Transverse colon (tissue), 4 donors: Measurements from ENCODE around the gene DSN1. TPM values are rescaled to one million over a fixed set of nuclear protein-coding genes. Genes with fewer than 3 reads are reported as not detected.

ENCODE experiments used
- DNase-seq: peaks from one replicate; pipeline ENCODE4 v3.0.0-alpha.2; 2019
- H3K27ac ChIP-seq, 4 donors: fragments of 200-600 bp; sonication (generic); 2 replicates each; pipeline ENCODE4 v1.5.1; 2016 to 2018; ENCODE audit warnings: inconsistent platforms in 4 of 4
- H3K27me3 ChIP-seq: fragments of 200-600 bp; sonication (generic); 2 replicates; pipeline ENCODE4 v1.5.1; 2017; ENCODE audit warnings: inconsistent platforms
- H3K36me3 ChIP-seq, 4 donors: fragments of 200-600 bp; sonication (generic); 2 replicates each; pipeline ENCODE4 v1.5.1; 2017 to 2019; ENCODE audit warnings: inconsistent platforms in 4 of 4
- H3K4me1 ChIP-seq, 4 donors: fragments of 200-600 bp; sonication (generic); 2 replicates each; pipeline ENCODE4 v1.5.1; 2017 to 2020; ENCODE audit warnings: inconsistent platforms in 4 of 4
- H3K4me3 ChIP-seq, 4 donors: fragments of 200-600 bp; sonication (generic); 1 replicate in 1 of 4; 2 replicates in 3 of 4; pipeline versions ENCODE4 v1.5.1 to v1.6.1; 2017 to 2019; ENCODE audit warnings: inconsistent platforms in 4 of 4
- H3K9me3 ChIP-seq, 2 donors: fragments of 200-600 bp; sonication (generic); 2 replicates each; pipeline ENCODE4 v1.5.1; 2017 to 2019; ENCODE audit warnings: inconsistent platforms in 2 of 2
- CTCF ChIP-seq, 5 experiments: fragments of 200-600 bp in 3 of 5; fragments of 450-650 bp in 2 of 5; sonication (generic) in 3 of 5; IDR thresholded peaks; 1 replicate in 2 of 5; 2 replicates in 3 of 5; pipeline ENCODE4 v1.5.1; 2016 to 2017; ENCODE audit warnings: antibody characterized with exemption in 5 of 5, inconsistent platforms in 3 of 5, mild to moderate bottlenecking in 2 of 5, moderate library complexity in 1 of 5
- EP300 ChIP-seq: sonication (generic); formaldehyde crosslinking; IDR thresholded peaks from one replicate; pipeline ENCODE4 v1.6.1; 2017; ENCODE audit warnings: antibody characterized with exemption, low read depth
- POLR2A ChIP-seq: fragments of 450-650 bp; IDR thresholded peaks from one replicate; pipeline ENCODE4 v1.6.1; 2016; ENCODE audit warnings: antibody characterized with exemption, mild to moderate bottlenecking, moderate library complexity
- POLR2AphosphoS5 ChIP-seq, 3 donors: sonication (generic); formaldehyde crosslinking; IDR thresholded peaks; one replicate each; pipeline ENCODE4 v1.6.1; 2016; ENCODE audit warnings: antibody characterized with exemption in 3 of 3
- WGBS, 2 donors: methylation state at CpG; one replicate each; pipeline ENCODE4 v1.1.5; 2018; ENCODE audit warnings: low coverage in 1 of 2; 5-methylcytosine and 5-hydroxymethylcytosine counted together
- in situ Hi-C, 4 donors: fragments of 200-750 bp; cut with MboI; loops; one replicate each; pipeline versions ENCODE4 v1.15.0 to v1.15.1; 2017; ENCODE audit warnings: low sequenced_read_pairs in 3 of 4, low pct_ligation_motif_present in 1 of 4, low pct_unique_long_range_greater_than_20kb in 1 of 4
- intact Hi-C: fragments of 100-400 bp; cut with DNase I; formaldehyde crosslinking; loops from one replicate; pipeline ENCODE4 v1.15.1; 2023; ENCODE audit warnings: low total_unique reads
- total RNA-seq, 4 donors: library from RNA; depleted of rRNA; stranded (reverse); fragments of >200 nt; gene quantifications; one replicate each; pipeline ENCODE4 v1.1.0, GENCODE V29; 2016

DSN1 gene
- total RNA-seq, 4 donors from 2014 or later: 0.40 to 9.8 (median 5.1) TPM

- intact Hi-C loops: no loop called here
- in situ Hi-C loops: no loop called here
- WGBS, 2 donors: 92 to 100% methylated on average over 2 to 6 of the region's 6 CpGs
- TF ChIP-seq EP300 (no peak), POLR2A (no peak), POLR2AphosphoS5 (IDR thresholded peaks at IDR 0.05) (no peak), CTCF (IDR thresholded peaks at IDR 0.05) (no peak)
- Histone ChIP-seq H3K4me3 (no peak overlapping the region), H3K27ac (no peak overlapping the region), H3K4me1 (peaks cover 0 to 22% (median 2%) of the 10 kb centered on the region in 4 donors), H3K27me3 (no peaks in the 10 kb centered on the region), H3K36me3 (no peaks in the 10 kb centered on the region), H3K9me3 (no peaks in the 10 kb centered on the region)
- no peak for DNase-seq
Observed at GRCh38 chr20:36737183-36737499, 36.4 kb downstream of the DSN1 start.

- no peak for TF ChIP-seq CTCF (IDR thresholded peaks at IDR 0.05)
- no peak for TF ChIP-seq POLR2AphosphoS5 (IDR thresholded peaks at IDR 0.05)
- TF ChIP-seq EP300: no peak
- TF ChIP-seq POLR2A: no peak
- peaks cover 0 to 25% (median 2%) of the 10 kb centered on the region in 4 donors for H3K4me1 ChIP-seq
- H3K4me3 ChIP-seq: no peak overlapping the region
- WGBS, 2 donors: 85% methylated on average over 3 of the region's 3 CpGs; no CpG with 5 or more reads in 1 of the 2 donors
- no peak for DNase-seq
- no peak overlapping the region for H3K27ac ChIP-seq
- H3K36me3 ChIP-seq: no peaks in the 10 kb centered on the region
- intact Hi-C loops: no loop called here
- no peaks in the 10 kb centered on the region for H3K27me3 ChIP-seq
- no peaks in the 10 kb centered on the region for H3K9me3 ChIP-seq
- in situ Hi-C loops: no loop called here
Observed at GRCh38 chr20:36736451-36737182, 36.9 kb downstream of the DSN1 start.

GRCh38 chr20:36732456-36732855 lies 41.1 kb downstream of the DSN1 start:
- H3K27ac ChIP-seq: no peak overlapping the region
- WGBS, 2 donors: 95% methylated on average over 1 of the region's 1 CpG; no CpG with 5 or more reads in 1 of the 2 donors
- no peak for DNase-seq
- no peak overlapping the region for H3K4me3 ChIP-seq
- no peaks in the 10 kb centered on the region for H3K27me3 ChIP-seq
- no peaks in the 10 kb centered on the region for H3K9me3 ChIP-seq
- H3K4me1 ChIP-seq: peaks cover 0 to 25% (median 2%) of the 10 kb centered on the region in 4 donors
- H3K36me3 ChIP-seq: no peaks in the 10 kb centered on the region
- intact Hi-C loops: loop anchor here (5.0 kb wide), 1 partner anchor 1025 kb away; no protein-coding TSS in a partner anchor
- in situ Hi-C loops: no loop called here
- TF ChIP-seq EP300: no peak
- no peak for TF ChIP-seq POLR2A
- TF ChIP-seq CTCF (IDR thresholded peaks at IDR 0.05): no peak
- no peak for TF ChIP-seq POLR2AphosphoS5 (IDR thresholded peaks at IDR 0.05)

DNA sequence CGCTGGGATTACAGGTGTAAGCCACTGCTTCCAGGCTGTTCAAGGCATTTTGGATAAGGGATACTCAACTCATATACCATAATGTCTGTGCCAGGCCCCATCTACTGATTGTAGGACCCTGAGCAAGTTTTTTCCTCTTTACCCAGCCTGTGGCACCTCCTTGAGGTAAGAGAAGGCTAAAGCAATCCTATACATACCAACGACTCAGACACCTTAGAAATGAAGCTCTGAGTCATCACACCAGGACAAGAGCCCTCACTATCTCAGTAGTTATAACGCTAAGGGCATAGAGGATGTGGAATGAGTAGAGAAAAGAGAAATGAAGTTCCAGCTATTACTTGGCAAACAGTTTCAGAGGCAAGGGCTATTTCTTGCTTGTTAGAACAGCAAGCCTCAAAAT lies 44.6 kb downstream of the DSN1 start:
- Histone ChIP-seq H3K27me3 (no peaks in the 10 kb centered on the region), H3K9me3 (no peaks in the 10 kb centered on the region), H3K4me3 (no peak overlapping the region), H3K36me3 (no peaks in the 10 kb centered on the region), H3K4me1 (peaks cover 0 to 23% (median 2%) of the 10 kb centered on the region in 4 donors), H3K27ac (no peak overlapping the region)
- DNase-seq: no peak
- WGBS, 2 donors: 73% methylated on average over 3 of the region's 3 CpGs; no CpG with 5 or more reads in 1 of the 2 donors
- intact Hi-C loops: no loop called here
- in situ Hi-C loops: no loop called here
- TF ChIP-seq CTCF (IDR thresholded peaks at IDR 0.05) (no peak), POLR2A (no peak), EP300 (no peak), POLR2AphosphoS5 (IDR thresholded peaks at IDR 0.05) (no peak)
